HG02571 (cell line): Measurements from ENCODE around the gene CMTM8.
A peak's percentile ranks its signal among the peaks of the same experiment; 100 is the strongest.

Experiments used
- ATAC-seq: cut with Tn5 transposase; IDR thresholded peaks from one replicate; pipeline ENCODE4 v1.9.1; 2021; ENCODE audit warnings: mild to moderate bottlenecking, moderate library complexity; ENCODE audit not compliant: unreplicated experiment

The CMTM8 gene

GRCh38 chr3:32405711-32406323, 167.3 kb downstream of the CMTM8 start:
- ATAC-seq, result no peak

GRCh38 chr3:32406486-32407408, 168.3 kb downstream of the CMTM8 start:
- ATAC-seq, result no peak

- no peak for ATAC-seq
Measured at GRCh38 chr3:32410367-32411246, 172.1 kb downstream of the CMTM8 start.

GRCh38 chr3:32411442-32411841, 173.0 kb downstream of the CMTM8 start:
- ATAC-seq, result no peak

GRCh38 chr3:32412887-32413286, 174.4 kb downstream of the CMTM8 start:
- no peak for ATAC-seq

- no peak for ATAC-seq
Measured at GRCh38 chr3:32413845-32414521, 175.5 kb downstream of the CMTM8 start.

- peak; percentile 50 for ATAC-seq
Measured at GRCh38 chr3:32414522-32415202, 176.2 kb downstream of the CMTM8 start.

- no peak for ATAC-seq
Measured at GRCh38 chr3:32419742-32420125, 181.3 kb downstream of the CMTM8 start.
